Glutamatergic neuron (in vitro differentiated cells): ENCODE data around the gene GSTK1. TPM values are rescaled to one million over a fixed set of nuclear protein-coding genes. Genes with fewer than 3 reads are reported as not detected.

Experiments used
- DNase-seq: peaks from one replicate; pipeline ENCODE4 v3.0.0; 2022
- H3K27ac Mint-ChIP-seq: one replicate; pipeline ENCODE4 v1.8.0; 2020; ENCODE audit warnings: mild to moderate bottlenecking, mixed read lengths, inconsistent platforms; ENCODE audit not compliant: unreplicated experiment
- H3K27me3 Mint-ChIP-seq: one replicate; pipeline ENCODE4 v1.8.0; 2020; ENCODE audit warnings: mild to moderate bottlenecking, moderate library complexity, mixed read lengths, inconsistent platforms; ENCODE audit not compliant: unreplicated experiment
- H3K36me3 Mint-ChIP-seq: one replicate; pipeline ENCODE4 v1.8.0; 2020; ENCODE audit warnings: mild to moderate bottlenecking, mixed read lengths, inconsistent platforms; ENCODE audit not compliant: unreplicated experiment
- H3K4me1 Mint-ChIP-seq: one replicate; pipeline ENCODE4 v1.8.0; 2020; ENCODE audit warnings: mild to moderate bottlenecking, low read depth, mixed read lengths, inconsistent platforms; ENCODE audit not compliant: unreplicated experiment
- H3K4me3 Mint-ChIP-seq: one replicate; pipeline ENCODE4 v1.8.0; 2020; ENCODE audit warnings: mild to moderate bottlenecking, mixed read lengths, inconsistent platforms; ENCODE audit not compliant: unreplicated experiment
- H3K9me3 Mint-ChIP-seq: one replicate; pipeline ENCODE4 v1.8.0; 2020; ENCODE audit warnings: mild to moderate bottlenecking, moderate library complexity, mixed read lengths, inconsistent platforms; ENCODE audit not compliant: unreplicated experiment
- total RNA-seq: library from RNA; stranded (reverse); fragmentation: NEBNext Ultra II Directional; extraction: Animal tissue kit (Norgen Biotek cat#: 25700); gene quantifications from one replicate; pipeline ENCODE4 v1.2.1, GENCODE V29; 2021; ENCODE audit not compliant: unreplicated experiment
- TF ChIP-seq, protein P1 (sequence below): fragments of 200-600 bp; sonication (generic); IDR thresholded peaks from one replicate; pipeline ENCODE4 v1.5.0; 2021; ENCODE audit not compliant: partially characterized antibody, unreplicated experiment

Gene GSTK1
- total RNA-seq, 1 donor from 2014 or later, result 48.6 TPM

- Mint-ChIP-seq H3K4me1 (peaks cover 8% of the 10 kb centered on the region), H3K36me3 (no peaks in the 10 kb centered on the region), H3K27me3 (peaks cover 7% of the 10 kb centered on the region), H3K4me3 (no peak overlapping the region), H3K27ac (no peak overlapping the region), H3K9me3 (no peaks in the 10 kb centered on the region)
- TF ChIP-seq, protein P1, sequence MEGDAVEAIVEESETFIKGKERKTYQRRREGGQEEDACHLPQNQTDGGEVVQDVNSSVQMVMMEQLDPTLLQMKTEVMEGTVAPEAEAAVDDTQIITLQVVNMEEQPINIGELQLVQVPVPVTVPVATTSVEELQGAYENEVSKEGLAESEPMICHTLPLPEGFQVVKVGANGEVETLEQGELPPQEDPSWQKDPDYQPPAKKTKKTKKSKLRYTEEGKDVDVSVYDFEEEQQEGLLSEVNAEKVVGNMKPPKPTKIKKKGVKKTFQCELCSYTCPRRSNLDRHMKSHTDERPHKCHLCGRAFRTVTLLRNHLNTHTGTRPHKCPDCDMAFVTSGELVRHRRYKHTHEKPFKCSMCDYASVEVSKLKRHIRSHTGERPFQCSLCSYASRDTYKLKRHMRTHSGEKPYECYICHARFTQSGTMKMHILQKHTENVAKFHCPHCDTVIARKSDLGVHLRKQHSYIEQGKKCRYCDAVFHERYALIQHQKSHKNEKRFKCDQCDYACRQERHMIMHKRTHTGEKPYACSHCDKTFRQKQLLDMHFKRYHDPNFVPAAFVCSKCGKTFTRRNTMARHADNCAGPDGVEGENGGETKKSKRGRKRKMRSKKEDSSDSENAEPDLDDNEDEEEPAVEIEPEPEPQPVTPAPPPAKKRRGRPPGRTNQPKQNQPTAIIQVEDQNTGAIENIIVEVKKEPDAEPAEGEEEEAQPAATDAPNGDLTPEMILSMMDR, result no peak
- no peak for DNase-seq
Measured at GRCh38 chr7:143280160-143280559, 16.9 kb downstream of the GSTK1 start.

GRCh38 chr7:143280566-143280965, 17.3 kb downstream of the GSTK1 start:
- H3K27ac Mint-ChIP-seq, result no peak overlapping the region

GRCh38 chr7:143281529-143281928, 18.3 kb downstream of the GSTK1 start:
- DNase-seq, result no peak
- TF ChIP-seq, protein P1, result no peak
- H3K27ac Mint-ChIP-seq, result no peak overlapping the region
- H3K4me1 Mint-ChIP-seq, result peaks cover 8% of the 10 kb centered on the region
- peaks cover 7% of the 10 kb centered on the region for H3K27me3 Mint-ChIP-seq
- no peaks in the 10 kb centered on the region for H3K9me3 Mint-ChIP-seq
- H3K36me3 Mint-ChIP-seq, result peaks cover under 1% of the 10 kb centered on the region
- H3K4me3 Mint-ChIP-seq, result no peak overlapping the region

More at GRCh38 chr7:143280566-143280965, 17.3 kb downstream of the GSTK1 start:
- peaks cover 8% of the 10 kb centered on the region for H3K4me1 Mint-ChIP-seq
- no peaks in the 10 kb centered on the region for H3K36me3 Mint-ChIP-seq
- TF ChIP-seq, protein P1, result no peak
- no peak for DNase-seq
- peaks cover 7% of the 10 kb centered on the region for H3K27me3 Mint-ChIP-seq
- no peak overlapping the region for H3K4me3 Mint-ChIP-seq
- H3K9me3 Mint-ChIP-seq, result no peaks in the 10 kb centered on the region

- peaks cover 8% of the 10 kb centered on the region for H3K4me1 Mint-ChIP-seq
- DNase-seq, result no peak
- no peak overlapping the region for H3K27ac Mint-ChIP-seq
- peaks cover 5% of the 10 kb centered on the region for H3K9me3 Mint-ChIP-seq
- H3K36me3 Mint-ChIP-seq, result peaks cover 7% of the 10 kb centered on the region
- no peak overlapping the region for H3K4me3 Mint-ChIP-seq
- H3K27me3 Mint-ChIP-seq, result peaks cover 12% of the 10 kb centered on the region
- TF ChIP-seq, protein P1, result no peak
Measured at GRCh38 chr7:143282124-143282523, 18.9 kb downstream of the GSTK1 start.

GRCh38 chr7:143283381-143283780, 20.1 kb downstream of the GSTK1 start:
- peaks cover 5% of the 10 kb centered on the region for H3K9me3 Mint-ChIP-seq
- no peak overlapping the region for H3K27ac Mint-ChIP-seq
- peaks cover 10% of the 10 kb centered on the region for H3K36me3 Mint-ChIP-seq
- peaks cover 8% of the 10 kb centered on the region for H3K4me1 Mint-ChIP-seq
- peaks cover 12% of the 10 kb centered on the region for H3K27me3 Mint-ChIP-seq
- H3K4me3 Mint-ChIP-seq, result no peak overlapping the region
- no peak for DNase-seq
- TF ChIP-seq, protein P1, result no peak
